ENCODE data around the gene SPIRE1.
A peak's percentile ranks its signal among the peaks of the same experiment; 100 is the strongest.
"Not testable (repeated sequence)": the region's sequence is repeated elsewhere in the genome, so short reads cannot be mapped to it uniquely, and the experiment has no call there.

SPIRE1 gene

GRCh38 chr18:12597760-12598159 lies 60.1 kb downstream of the SPIRE1 start:
- DNase-seq = peak; percentile 25

- no peak for DNase-seq
Observed at GRCh38 chr18:12595571-12596255, 62.2 kb downstream of the SPIRE1 start.

GRCh38 chr18:12593866-12594265 lies 64.0 kb downstream of the SPIRE1 start:
- no peak for DNase-seq

DNA sequence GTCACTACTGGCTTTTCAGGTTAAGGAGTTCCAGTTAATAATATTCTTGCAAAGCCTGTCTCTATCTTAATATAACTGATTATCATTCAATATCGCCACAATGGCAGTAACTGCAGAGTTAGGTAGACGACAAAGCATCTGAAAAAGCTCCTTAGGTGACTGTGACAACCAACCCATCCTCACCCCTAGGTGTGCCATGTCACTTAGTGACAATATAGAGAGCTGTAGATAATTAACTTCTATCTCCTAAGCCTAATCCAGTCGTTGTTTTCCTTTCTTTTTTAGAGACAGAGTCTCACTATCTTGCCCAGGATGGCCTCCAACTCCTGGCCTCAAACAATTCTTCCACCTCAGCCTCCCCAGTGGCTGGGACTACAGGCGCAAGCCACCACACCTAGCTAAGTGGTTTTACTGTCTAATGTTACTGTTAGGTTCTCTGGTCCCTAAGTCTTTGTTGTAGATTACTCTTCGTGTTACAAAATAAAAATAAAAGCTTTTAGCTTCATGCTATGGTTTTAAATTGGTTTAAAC lies 65.2 kb downstream of the SPIRE1 start:
- no peak for DNase-seq

- DNase-seq = no peak
Observed at GRCh38 chr18:12589448-12589847, 68.5 kb downstream of the SPIRE1 start.

DNA sequence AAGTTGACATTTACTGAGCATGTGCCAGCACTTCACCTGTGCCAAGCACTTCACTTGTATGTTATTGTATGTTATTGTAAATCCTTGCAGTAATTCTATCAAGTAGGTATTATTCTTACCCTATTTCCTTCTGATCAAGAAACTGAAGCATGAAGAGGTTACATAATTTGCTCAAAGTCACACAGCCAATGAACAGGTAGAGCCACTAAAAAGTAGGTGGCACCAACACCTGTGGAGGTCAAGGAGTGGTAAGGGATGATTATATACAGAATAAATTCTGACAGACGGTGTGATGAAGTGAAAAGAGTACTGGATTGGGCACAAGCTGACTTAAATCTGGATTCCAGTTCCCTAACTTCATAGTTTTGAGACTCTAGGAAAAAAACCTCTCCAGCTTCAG lies 71.0 kb downstream of the SPIRE1 start:
- DNase-seq = no peak

- no peak for DNase-seq
Observed at GRCh38 chr18:12585218-12585617, 72.7 kb downstream of the SPIRE1 start.

DNA sequence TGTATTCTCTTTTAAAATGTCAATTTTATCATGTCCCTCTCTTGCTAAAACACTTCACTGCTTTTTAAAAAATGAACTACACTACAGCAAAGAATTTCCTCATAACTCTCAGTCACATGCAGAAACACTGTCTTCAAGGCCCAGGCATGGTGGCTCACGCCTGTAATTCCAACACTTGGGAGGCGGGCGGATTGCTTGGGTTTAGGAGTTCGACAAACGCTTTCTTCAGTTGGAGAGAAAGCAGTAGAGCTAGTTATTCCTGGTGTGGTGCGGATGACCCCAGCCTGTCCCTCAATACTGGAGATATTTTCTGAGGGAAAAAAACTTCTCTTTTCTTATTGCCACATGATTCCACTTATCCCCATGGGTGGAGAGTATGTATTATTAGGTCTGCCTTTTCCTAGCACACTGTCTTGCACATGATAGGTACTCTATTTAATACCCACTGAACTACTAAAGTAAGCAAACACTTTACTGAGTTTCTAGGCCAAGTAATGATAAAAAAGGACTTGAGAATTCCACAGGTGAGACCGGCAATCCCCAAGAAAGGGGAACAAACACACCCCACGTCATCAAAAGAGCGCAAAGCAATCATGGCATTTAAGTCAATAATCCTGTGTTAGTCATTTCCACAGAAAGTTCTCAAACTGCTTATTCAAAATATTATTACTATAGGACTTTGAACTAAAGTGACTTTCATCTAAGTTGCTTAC lies 77.1 kb downstream of the SPIRE1 start:
- no peak for DNase-seq

GRCh38 chr18:12579775-12580174 lies 78.1 kb downstream of the SPIRE1 start:
- no peak for DNase-seq

GRCh38 chr18:12577848-12578247 lies 80.1 kb downstream of the SPIRE1 start:
- no peak for DNase-seq

DNA sequence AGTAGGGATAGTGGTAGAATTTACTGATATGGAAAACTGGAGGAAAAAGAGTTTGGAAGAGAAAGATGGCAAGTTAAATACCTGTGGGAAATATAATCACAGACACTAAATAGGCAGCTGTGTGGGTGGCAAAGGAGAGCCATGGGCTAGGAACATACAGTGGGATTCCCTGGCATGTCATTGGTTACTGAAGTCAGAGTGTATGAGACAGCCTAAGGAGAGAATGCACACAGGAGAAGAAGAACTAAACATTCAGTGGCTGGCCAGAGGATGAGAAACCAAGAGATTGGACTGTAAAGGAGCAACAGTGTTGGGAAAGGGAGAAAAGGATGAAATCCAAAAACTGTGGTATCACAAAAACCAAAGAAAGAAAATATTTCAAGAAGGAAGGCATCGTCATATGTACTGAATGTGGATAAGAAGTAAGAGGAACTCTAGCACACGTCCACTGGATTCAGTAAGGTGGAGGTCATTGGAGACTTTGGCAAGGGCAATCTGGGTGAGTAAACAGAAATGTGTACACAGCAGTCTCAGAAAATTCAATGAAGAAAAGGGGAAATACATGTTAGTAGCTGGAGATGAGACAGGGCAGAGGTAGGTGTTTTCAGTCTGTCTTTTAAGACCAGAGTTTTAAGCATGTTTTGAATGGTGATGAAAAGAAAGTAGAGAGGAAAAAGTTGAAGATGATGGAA lies 83.3 kb downstream of the SPIRE1 start:
- no peak for DNase-seq

DNA sequence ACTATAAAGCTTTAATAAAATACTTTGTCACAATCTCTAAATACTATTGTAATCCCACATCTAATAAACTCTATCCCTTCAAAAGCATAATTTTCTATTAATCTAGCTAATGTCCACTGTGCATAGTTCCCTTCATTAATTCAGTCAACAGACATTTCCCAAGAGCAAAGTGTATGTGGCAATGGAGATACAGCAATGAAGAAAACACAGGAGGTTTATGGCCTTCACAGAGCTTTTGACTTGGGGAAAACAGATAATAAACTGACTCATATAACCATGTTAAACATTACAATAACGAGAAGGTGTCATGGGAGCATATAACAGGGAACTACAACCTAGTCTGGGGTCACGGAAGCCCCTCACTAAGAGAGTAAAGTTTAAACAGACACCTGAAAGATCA lies 86.3 kb downstream of the SPIRE1 start:
- no peak for DNase-seq

- DNase-seq = no peak
Observed at GRCh38 chr18:12569791-12570190, 88.1 kb downstream of the SPIRE1 start.

GRCh38 chr18:12567849-12568248 lies 90.1 kb downstream of the SPIRE1 start:
- no peak for DNase-seq

GRCh38 chr18:12564861-12565260 lies 93.0 kb downstream of the SPIRE1 start:
- DNase-seq = no peak

- DNase-seq = no peak
Observed at GRCh38 chr18:12564378-12564777, 93.5 kb downstream of the SPIRE1 start.

DNA sequence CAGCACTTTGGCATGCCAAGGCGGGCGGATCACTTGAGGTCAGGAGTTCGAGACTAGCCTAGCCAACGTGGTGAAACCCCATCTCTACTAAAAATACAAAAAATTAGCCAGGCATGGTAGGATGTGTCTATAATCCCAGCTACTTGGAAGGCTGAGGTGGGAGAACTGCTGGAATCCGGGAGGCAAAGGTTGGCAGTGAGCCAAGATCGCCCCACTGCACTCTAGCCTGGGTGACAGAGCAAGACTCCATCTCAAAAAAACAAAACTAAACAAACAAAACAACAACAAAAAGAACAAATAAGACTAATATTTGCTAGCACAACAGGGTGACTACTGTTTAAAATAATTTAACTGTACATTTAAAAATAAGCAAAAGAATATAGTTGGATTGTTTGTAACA lies 97.3 kb downstream of the SPIRE1 start:
- not testable (repeated sequence) for DNase-seq

DNA sequence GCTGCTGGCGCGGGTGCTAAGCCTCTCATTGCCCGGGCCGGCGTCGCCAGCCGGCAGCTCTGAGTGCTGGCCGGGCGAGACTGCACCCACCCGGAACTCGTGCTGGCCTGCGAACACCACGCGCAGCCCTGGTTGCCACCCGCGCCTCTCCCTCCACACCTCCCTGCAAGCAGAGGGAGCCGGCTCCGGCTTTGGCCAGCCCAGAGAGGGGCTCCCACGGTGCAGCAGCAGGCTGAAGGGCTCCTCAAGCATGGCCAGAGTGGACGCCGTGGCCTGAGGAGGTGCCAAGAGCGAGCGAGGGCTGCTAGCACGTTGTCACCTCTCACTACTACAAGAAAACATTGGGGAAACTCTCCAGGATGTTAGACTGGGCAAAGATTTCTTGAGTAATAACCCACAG lies 98.6 kb downstream of the SPIRE1 start:
- no peak for DNase-seq

DNA sequence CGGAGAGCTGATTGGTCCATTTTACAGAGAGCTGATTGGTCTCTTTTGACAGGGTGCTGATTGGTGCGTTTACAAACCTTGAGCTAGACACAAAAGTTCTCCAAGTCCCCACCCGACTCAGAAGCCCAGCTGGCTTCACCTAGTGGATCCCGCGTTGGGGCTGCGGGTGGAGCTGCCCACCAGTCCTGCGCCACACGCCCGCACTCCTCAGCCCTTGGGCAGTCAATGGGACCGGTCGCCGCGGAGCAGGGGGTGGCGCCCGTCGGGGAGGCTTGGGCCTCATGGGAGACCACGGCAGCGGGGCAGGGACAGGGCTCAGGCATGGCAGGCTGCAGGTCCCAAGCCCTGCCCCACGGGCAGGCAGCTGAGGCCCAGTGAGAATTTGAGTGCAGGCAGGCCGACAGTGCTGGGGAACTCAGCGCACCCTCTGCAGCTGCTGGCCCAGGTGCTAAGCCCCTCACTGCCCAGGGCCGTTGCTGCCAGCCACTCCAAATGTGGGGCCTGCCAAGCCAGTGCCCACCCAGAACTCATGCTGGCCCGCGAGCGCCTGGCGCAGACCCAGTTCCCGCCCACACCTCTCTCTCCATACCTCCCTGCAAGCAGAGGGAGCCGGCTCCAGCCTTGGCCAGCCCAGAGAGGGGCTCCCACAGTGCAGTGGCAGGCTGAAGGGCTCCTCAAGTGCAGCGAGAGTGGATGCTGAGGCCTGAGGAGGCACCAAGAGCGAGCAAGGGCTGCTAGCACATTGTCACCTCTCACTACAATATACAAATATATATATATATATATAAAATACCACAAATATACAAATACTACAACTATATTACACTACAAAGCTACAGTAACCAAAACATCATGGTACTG lies 100.7 kb downstream of the SPIRE1 start:
- DNase-seq = no peak

- no peak for DNase-seq
Observed at GRCh38 chr18:12554796-12555388, 103.0 kb downstream of the SPIRE1 start.

DNA sequence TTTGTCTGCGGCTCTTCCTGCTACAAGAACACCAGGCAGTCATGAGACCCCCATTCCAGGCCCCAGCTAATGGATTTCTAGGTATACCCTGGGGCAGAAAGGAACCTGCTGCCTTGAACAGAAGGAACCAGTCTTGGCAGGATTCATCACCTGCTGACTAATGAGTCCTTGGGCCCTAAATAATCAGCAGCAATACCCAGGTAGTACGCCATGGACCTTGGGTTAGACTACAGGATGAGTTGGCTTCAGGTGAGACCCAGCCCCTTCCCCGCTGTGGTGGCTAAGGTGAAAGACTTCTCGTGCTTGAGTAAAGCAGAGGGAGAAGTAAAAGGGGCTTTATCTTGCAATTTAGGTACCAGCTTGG lies 105.0 kb downstream of the SPIRE1 start:
- DNase-seq = no peak

All from right hindlimb (tissue), 1 donor.